GM19438 (cell line): Measurements from ENCODE around the gene BCAS1.
A peak's percentile ranks its signal among the peaks of the same experiment; 100 is the strongest.
"Not testable (repeated sequence)": the region's sequence is repeated elsewhere in the genome, so short reads cannot be mapped to it uniquely, and the experiment has no call there.

ENCODE experiments used
- ATAC-seq: cut with Tn5 transposase; IDR thresholded peaks from one replicate; pipeline ENCODE4 v1.9.1; 2021; ENCODE audit warnings: low read depth; ENCODE audit not compliant: unreplicated experiment

The BCAS1 gene

DNA sequence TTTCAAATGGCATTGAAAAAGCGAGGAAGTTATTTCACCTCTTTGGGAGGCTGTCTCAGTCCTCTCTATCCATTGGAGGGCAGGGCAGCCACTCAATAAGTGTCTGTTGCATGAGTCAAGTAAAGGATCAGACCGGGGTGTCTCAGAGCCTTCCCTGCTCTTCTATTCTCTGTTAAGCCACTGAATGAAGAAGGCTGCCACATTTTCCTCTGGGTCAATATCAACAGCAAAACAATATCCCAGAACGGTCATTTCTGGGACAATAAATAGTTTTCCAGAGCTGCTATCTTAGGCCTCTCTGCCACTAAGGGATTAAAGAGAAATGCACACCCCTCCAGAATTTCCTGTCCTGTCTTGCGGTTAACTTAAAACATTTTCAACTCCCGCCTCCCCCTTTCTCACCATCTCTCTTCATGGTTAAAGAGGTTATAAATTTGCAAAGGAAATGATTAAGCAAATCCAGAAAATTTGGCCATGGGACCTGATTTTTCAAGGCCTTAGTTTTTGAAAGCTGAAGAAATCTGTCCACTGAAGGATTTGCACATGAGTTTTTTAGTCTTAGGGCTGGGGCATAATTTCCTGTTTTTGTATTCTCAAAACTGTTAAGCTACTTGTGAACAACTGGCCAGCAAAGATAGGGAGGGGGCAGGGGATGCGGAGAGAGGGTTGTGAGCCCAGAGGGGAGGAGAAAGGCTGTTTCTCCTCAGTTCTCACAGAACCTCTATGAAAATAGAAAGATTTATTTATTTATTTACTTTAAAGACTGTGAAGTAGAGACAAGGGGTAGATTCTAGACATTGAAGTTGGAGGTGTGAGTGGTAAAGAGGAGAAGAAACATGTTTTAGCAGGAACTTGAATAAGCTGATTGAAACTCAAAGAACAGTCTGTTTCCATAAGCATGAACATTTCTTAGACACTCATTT, 135.7 kb downstream of the BCAS1 start:
- peak; percentile 46 for ATAC-seq

DNA sequence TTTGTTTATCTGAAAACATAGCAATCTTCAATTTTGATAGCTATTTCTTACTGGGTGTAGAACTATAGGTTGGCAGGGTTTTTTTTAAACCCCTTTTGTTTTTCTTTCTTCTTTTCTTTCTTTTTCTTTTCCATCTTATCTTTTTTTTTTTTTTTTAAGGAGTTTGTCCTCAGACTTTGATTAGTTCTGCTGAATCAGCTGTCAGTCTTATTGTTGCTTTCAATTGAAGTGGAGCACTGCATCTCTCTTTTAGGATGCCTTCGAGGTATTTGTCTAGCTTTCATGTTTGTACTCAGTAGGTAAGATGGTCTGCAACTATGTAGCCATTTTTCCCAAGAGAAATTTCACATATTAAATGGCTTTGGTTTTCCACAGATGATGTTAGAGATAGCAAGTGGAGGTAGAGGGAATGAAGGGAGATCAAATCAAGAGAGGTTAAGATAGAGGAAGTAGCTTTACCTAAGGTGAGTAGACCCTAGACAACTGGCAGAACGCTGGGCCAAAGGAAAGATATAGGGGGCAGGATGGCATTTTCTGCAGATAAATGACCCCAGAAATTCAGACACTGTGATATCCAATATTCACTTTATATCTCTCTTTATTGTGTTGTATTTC, 137.1 kb downstream of the BCAS1 start:
- no peak for ATAC-seq

DNA sequence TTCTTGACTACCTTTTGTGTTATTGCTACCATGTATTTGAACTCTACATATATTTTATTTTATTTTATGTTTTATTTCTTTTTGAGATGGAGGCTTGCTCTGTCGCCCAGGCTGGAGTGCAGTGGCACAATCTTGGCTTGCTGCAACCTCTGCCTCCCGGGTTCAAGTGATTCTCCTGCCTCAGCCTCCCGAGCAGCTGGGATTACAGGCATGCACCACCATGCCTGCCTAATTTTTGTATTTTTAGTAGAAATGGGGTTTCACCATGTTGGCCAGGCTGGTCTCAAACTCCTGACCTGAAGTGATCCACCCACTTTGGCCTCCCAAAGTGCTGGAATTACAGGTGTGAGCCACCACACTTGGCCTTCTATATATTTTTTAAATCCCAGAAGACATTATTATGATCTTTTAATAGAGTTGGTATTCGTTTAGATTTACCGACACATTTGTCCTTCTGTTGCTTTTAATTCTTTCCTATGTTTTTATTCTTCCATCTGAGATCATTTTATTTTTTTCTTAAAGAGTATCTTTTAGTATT, 137.7 kb downstream of the BCAS1 start:
- not testable (repeated sequence) for ATAC-seq

DNA sequence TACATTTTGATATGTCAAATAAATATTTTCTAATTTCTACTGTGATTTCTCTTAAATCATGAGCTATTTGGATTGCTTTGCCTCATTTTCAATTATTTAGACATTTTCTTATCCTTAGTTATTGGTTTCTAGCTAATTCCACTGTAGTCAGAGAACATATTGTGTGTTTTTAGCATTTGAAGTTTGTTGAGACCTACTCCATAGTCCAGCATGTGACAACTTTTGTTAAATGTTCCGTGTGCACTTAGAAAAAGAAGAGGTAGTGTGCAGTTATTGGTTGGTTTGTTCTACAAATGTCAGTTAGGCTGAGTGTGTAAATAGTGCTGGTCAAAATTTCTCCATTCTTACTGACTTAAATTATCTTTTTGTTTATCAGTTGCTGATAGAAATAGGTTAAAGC, 138.8 kb downstream of the BCAS1 start:
- ATAC-seq: no peak

DNA sequence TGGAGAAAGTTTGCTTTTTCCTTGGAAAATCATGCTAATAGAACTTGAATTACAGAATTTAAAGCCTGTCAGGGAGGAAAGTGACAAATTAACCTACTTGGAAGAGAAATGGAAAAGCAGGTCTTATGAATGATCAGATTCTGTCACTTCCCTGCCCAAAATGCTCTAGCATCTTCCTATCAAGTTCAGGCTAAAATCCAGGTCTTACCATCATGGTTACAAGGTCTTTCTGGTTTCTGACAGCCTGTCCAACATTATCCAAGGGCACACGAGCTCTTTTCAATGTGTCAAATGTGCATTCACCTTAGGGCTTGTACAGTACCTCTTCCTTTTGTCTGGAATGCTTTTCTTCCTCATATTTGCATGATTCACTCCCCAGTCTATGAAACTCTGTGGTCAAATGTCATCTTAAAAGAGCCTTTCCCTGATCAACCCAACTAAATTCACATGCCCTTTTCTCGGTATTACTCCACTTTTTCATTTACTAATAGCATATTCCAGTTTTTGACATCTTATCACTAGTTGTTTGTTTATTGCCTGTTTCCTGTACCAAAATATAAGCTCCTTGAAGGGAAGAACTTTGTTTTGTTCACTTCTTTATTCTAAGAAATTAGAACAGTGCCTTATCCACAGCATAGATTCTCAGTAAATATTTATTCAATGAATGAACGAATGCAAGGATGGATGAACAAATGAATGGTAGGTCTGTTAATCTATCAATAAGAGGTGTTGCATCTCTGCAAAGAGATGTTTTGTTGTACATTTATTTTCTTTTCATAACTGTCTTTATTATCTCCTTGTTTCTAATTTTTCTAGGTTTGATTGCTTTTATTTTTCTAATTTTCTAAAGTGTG, 139.5 kb downstream of the BCAS1 start:
- ATAC-seq: no peak

DNA sequence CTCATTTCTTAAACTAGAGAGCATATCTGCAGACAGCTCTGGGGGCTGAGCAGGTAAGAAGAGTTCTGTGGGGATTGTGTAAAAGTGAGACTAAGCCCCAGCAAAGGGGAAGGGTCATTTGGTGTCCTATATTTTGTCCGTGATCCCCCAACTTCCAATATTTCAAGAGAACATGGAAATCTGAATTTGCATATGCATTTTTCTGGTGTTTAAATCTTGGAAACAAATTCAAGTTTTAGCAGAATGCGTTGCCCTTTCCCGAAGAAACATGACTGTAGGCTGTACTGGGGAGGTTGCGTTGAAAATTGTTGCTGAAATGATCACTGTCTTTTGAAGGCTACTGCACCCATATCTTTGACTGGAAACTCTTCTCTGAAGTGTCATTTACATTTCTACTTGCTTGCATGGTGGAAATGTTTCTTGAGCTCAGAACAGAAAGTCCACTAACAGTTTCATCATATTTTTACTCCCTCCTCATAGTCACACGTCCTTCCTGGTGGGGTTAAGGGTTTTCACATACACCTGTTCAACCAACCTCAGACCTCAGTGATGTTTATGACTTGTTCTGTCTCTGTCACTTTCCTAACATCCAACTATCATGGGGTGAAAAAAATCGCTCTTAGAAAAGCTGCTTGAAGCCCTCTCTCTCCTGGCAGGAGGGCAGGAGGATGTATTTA, 140.3 kb downstream of the BCAS1 start:
- peak; percentile 57 for ATAC-seq

DNA sequence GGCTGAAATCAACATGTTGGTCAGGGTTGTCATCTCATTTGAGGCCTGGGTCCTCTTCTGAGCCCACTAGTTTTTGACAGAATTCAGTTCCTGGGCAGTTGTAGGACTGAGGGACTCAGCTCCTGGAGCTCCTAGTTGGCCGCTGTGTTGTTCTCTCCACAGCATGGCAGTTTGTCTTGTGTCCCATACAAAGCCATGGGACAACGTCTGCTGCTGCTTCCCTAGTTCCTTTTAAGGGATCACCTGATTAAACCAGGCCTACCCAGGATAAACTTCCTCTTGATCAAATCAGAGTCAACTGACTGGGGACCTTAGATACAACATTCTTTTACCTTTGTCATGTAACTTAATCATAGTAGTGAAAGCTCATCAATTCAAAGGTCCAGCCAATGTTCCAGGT, 141.0 kb downstream of the BCAS1 start:
- ATAC-seq: no peak

DNA sequence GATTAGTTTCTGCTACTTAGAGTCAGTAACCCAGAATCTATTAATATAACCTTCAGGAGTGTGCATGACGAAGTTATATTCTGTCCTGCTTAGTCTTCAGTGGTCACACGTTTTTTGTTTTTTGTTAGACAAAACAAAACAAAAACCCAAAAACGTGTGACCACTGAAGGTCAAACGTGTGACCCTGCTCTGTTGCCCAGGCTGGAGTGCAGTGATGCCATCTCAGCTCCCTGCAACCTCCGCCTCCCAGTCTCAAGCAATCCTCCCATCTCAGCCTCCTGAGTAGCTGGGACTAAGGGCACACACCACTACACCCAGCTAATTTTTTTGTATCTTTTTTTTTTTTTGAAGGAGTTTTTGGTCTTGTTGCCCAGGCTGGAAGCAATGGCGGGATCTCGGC, 142.4 kb downstream of the BCAS1 start:
- no peak for ATAC-seq

DNA sequence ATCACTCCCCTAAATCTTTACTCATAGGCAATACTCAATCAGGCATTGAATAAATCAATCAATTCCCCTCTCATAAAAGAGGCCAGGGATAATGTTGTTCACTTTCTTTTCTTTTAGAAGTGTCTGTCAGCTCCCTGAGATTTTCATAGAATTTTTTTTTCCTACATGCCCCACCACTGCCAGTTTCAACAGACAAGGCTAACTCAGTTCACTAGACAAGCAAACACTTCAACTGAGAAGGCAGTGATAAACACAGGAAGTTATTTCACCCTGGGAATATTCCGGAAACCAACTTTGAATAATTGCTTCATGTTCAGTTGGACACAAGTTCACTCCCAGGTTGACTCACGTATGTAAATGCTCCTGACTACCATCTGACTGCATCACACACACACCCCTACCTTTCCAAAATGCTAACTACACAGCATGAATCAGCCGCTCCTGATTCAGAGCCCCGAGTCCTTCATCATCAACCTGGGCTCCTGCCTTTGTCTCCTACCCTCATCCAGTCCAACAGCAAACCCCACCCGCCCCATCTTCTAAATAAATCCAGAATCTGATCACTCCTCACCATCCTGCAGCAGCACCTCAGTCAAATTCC, 143.9 kb downstream of the BCAS1 start:
- peak; percentile 65 for ATAC-seq

DNA sequence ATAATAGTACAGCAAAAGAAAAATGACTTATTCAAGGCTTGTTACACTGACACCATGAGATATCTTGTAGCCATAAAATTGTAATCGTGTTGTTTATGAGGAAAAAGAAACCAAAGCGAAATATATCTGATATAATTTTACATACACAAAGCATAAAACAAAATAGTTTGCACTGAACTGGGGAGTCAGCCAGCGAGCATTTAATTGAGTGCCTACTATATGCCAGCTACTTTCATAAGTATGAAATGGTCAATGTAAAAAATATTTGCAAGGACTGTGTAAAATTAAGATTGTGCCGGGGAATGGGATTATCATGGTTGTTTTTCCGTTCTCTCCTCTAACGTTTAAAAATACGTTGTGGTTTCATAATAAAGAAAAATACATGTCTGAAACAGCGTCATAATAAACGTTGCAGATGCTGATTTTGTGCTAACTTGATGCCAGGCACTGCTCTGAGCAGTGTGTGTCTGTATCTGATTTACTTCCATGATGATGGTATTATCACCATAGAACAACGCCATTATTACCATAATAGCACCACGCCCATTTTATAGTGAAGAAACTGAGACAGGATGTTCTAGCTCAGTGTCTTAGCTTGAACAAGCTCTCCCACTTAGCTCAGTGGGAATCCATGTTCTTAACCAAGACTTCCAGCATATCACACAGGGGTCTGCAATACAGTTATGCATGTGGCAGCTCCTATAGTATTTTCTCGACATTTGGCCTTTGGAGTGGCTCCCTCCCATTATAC, 144.6 kb downstream of the BCAS1 start:
- ATAC-seq: no peak

DNA sequence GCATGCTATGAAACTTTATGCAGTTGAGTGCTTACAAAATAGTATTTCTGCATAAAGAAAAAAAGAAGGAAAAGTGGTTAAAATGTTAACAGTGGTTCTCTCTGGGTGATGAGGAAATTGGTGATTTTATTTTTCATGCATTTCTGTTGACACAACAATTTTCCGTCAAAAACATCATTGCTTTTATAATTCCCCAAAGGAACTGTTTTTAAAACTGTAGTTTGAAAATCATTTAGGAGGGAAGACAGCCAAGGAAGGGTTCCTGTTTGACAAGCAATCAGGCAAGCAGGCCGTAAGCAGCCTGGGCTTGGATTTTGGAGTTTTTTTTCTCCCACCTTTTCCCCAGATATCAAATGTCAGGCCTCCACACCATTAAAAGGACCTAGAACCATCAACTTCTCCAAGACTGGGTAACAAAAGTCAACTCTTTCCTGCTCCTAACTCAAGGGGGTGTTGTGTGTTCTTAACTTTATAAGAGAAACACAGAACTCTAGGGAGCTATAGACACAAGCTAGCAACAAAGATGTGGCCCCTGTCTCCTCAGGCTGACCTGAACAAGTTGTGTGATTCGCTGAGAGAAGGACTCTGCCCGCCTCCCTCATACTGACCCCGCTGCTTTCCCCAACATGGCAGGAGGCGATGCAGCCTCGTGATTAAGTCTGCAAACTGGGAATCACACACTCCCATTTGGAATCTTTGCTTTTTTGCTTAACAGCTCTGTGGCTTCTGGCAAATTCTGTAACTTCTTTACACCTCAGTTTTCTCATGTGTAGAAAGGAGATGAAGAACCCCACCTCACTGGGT, 146.6 kb downstream of the BCAS1 start:
- no peak for ATAC-seq

DNA sequence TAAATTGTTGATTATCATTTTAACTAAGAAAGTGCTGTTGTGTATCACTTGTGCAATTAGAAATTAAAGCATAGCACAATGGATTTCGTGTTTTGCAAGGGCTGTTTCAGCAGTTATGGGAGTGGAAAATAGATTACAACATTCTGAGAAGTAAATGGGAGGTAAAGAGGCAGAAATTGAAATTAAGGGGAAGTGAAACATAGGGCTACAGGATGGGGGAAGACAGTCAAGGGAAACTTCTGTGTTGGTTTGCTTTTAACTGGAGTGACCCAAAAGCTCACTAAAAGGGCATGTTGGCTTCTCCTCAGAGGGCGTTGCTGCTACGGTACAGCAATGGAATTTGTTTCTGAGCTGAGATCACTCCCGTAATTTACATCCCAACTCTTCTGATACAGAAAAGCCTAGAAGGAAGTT, 147.5 kb downstream of the BCAS1 start:
- ATAC-seq: peak; percentile 39

DNA sequence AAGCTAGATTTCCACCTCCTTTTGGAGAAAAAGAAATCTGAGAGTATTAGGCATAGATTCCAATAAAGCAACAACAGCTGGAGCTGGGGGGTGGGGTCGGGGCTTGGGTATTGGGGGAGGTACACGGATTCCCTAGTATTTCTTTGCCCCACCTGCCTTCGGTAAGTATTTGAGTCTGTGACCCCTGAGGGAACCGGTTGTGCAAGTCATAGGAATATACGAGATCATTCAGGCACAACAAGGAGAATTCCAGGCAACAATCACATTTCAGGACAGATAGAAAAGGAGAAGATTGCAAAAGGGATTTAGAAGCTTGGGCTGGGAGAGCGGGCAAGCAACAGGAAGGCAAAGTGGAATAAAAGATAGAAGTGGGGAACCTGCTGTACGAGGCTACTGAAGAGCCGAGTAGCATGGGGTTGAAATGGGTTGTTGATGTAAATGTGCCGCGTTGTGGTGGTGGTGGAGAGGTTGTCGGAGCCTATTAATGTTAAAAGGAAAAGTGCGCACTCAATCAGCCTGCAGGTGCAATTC, 148.9 kb downstream of the BCAS1 start:
- ATAC-seq: no peak

DNA sequence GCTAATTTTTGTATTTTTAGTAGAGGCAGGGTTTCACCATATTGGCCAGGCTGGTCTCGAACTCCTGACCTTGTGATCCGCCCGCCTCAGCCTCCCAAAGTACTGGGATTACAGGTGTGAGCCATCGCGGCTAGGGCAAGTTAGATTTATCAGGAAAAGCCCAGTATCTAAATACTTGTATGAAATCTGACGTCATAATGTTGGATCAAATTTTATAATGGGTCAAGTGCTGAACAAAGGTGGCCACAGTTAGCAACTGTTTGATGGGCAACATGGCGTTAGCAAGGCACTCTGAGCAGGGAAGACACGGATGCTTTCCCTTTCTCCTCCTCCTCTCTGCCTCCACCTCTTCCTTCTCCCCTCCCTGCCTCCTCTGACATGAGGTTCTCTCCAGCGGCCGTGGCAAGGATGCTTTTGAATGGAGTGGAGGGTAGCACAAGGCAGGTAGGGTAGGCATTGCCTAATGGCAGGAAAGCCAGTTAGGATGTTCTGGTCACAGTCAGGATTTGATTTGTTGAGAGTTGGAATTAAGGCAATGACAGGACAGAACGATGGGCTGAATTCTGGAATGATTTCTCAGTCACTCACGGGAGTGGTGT, 149.6 kb downstream of the BCAS1 start:
- no peak for ATAC-seq

DNA sequence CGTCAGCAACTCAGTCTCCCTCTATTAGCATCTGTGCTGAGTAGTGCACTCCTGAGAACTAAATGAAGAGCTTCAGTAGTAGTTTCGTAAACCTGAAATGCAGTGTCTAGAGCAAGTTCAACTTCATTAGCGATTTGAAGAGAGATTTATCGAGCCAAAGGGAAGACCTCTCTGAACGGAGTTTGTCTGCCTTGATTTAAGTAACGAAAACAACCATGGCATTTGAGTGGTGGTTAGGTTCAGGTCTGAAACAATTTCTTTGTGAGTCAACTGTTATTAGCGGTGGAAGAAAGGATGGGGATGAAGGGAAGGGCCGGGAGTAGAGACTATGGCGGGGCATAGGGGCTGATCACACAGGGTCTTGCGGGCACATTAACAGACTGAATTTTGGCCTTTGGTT, 150.5 kb downstream of the BCAS1 start:
- no peak for ATAC-seq

DNA sequence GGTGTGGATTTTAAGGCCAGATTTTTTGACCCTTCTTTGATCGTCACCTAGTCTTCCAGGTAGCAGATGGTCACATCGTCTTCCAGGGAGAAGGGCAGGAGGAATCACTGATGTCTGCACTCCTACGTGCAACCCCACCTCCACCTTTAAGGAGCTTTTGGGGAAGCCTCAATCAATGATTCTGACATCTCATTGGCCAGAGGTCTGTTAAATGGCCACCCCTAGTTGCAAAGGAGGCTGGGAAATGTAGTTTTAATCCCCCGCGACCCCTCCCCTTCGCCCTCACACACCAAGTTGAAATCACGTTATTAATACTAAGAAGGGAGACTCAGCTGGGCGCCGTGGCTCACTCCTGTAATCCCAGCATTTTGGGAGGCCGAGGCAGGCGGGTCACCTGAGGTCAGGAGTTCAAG, 151.4 kb downstream of the BCAS1 start:
- no peak for ATAC-seq

DNA sequence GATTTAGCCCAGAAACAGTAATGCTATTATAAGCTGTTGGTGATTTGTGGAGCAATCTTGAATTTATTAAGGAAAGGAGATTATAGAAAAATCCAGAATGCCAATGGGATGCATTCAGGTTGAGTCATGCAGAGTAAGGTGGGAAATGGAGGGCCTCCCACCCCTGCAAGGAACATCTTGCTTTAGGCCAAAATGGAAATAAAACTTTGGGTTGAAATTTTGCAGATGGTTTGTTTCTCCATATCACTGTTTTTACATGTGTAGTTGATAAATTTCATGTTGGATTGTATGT, 152.4 kb downstream of the BCAS1 start:
- no peak for ATAC-seq
